CD4-positive, alpha-beta T cell treated with Interferon gamma for 1 hour (primary cell): ENCODE data around the gene SLC6A12.
"Not testable (repeated sequence)": the region's sequence is repeated elsewhere in the genome, so short reads cannot be mapped to it uniquely, and the experiment has no call there.

Experiments
- DNase-seq: peaks from one replicate; pipeline ENCODE4 v3.0.0-alpha.2; 2020

The SLC6A12 gene

GRCh38 chr12:195156-195555 lies 18.8 kb downstream of the SLC6A12 start:
- DNase-seq = no peak

- DNase-seq = no peak
These were observed 19.7 kb downstream of the SLC6A12 start for GRCh38 chr12:194276-194675.

GRCh38 chr12:193261-193660 lies 20.7 kb downstream of the SLC6A12 start:
- no peak for DNase-seq

- no peak for DNase-seq
These were observed 22.4 kb downstream of the SLC6A12 start for GRCh38 chr12:191541-191940.

GRCh38 chr12:190881-191280 lies 23.1 kb downstream of the SLC6A12 start:
- no peak for DNase-seq

- no peak for DNase-seq
These were observed 24.4 kb downstream of the SLC6A12 start for GRCh38 chr12:189622-189962.

- peak; percentile 33 for DNase-seq
These were observed 24.9 kb downstream of the SLC6A12 start for GRCh38 chr12:188910-189621.

GRCh38 chr12:187986-188909 lies 25.7 kb downstream of the SLC6A12 start:
- DNase-seq = not testable (repeated sequence)

- DNase-seq = no peak
These were observed 27.8 kb downstream of the SLC6A12 start for GRCh38 chr12:186006-186625.

- DNase-seq = no peak
These were observed 28.4 kb downstream of the SLC6A12 start for GRCh38 chr12:185576-185955.

GRCh38 chr12:184811-185575 lies 29.0 kb downstream of the SLC6A12 start:
- DNase-seq = no peak

GRCh38 chr12:182381-182892 lies 31.5 kb downstream of the SLC6A12 start:
- DNase-seq = no peak

GRCh38 chr12:181921-182320 lies 32.0 kb downstream of the SLC6A12 start:
- no peak for DNase-seq

GRCh38 chr12:180445-180844 lies 33.5 kb downstream of the SLC6A12 start:
- peak; percentile 43 for DNase-seq

GRCh38 chr12:179885-180284 lies 34.1 kb downstream of the SLC6A12 start:
- DNase-seq = no peak

GRCh38 chr12:179131-179884 lies 34.6 kb downstream of the SLC6A12 start:
- DNase-seq = no peak

GRCh38 chr12:178829-179109 lies 35.2 kb downstream of the SLC6A12 start:
- no peak for DNase-seq

- no peak for DNase-seq
These were observed 35.8 kb downstream of the SLC6A12 start for GRCh38 chr12:177980-178828.

- DNase-seq = no peak
These were observed 36.5 kb downstream of the SLC6A12 start for GRCh38 chr12:177336-177979.

- no peak for DNase-seq
These were observed 37.4 kb downstream of the SLC6A12 start for GRCh38 chr12:176321-177181.
